Muscle of back (tissue), 11 donors: Measurements from ENCODE around the gene PIK3R1. TPM values are rescaled to one million over a fixed set of nuclear protein-coding genes. Genes with fewer than 3 reads are reported as not detected.

Source experiments
- DNase-seq, 3 donors: peaks; one replicate each; pipeline versions ENCODE4 v3.0.0 to v3.0.0-alpha.2; 2013
- polyA plus RNA-seq, 10 donors: library from polyadenylated mRNA; unstranded; fragments of 120-200 nt; gene quantifications; one replicate each; pipeline ENCODE4 v1.2.1, GENCODE V29; 2013; ENCODE audit not compliant: insufficient read length in 10 of 10

Gene PIK3R1
- polyA plus RNA-seq, 10 donors = 48.5 to 75.7 (median 62.7) TPM

DNA sequence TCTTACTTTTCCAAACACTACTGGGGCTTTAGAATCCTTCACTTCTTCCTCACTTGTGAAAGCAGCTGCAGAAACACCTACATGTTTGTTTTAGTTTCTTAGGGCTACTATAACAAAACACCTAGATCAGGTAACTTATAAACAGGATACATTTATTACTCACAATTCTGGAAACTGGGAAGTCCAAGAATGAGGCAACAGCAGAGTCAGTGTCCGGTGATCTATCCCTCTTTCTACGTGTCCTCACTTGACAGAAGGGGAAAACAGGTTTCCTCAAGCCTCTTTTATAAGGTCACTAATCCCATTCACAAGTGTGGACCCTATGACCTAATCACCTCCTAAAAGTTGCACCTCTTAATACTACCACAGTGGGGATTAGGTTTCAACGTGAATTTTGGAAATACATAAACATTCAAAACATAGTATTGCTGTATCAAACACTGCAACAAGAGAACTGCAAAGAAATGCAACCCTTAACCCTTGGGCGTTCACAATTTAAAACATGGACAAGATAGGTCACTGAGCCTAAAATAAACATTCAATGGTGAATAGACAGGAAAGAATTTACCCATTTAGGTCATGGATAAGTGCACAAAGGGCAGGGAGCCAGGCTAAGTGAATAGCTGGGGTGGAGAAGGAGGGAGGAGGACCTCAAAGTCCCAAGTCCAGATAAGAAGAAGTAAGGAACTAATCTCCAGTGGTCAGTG, 104.3 kb downstream of the PIK3R1 start:
- DNase-seq = no peak

DNA sequence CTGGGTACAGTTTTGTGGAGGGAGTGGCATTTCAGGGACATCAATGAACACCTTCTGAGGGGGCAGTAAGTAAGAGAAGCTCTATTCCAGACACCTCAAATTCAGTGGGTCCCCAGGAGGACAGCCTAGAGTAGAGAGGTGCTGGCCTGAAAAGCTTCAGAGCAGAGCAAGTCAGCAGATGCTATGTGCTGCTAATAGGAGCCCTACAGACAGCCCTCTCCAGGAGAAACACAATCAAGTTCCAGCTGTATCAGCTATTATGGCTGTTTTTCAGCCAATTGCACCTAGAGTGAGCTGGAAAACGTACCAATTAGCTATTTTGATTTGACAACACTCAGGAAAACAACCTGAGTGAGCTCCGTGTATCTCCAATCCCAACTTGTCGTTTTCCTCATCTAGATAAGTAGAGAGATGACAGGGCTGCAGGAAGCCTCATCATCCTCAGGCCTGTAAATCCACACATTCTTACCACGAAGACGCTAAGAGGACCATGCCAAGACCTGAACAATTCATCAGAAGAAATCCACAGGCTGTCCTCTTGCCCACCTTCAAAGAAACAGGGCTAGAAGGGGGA, 104.9 kb downstream of the PIK3R1 start:
- DNase-seq = no peak

DNA sequence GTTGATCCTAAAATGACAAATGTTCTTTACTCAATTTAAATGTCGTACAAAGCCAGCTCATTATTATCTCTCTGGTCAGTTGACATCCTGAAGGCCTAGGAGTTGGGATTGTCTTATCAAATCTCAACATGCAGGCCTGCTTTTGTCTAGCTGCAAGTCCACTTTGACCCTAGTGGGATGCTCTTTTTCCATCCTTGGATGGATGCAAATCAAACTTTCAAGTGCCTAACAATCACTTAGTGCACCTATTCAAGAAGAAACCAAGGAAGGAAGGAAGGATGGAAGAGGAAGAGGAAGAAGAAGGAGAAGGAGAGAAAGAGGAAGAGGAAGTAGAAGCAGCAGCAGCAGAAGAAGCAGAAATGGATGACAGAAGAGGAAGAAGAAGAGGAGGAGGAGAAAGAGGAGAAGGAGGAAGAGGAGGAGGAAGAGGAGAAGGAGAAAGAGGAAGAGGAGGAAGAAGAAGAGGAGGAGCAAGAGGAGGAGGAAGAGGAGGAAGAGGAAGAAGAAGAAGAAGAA, 109.6 kb downstream of the PIK3R1 start:
- no peak for DNase-seq

DNA sequence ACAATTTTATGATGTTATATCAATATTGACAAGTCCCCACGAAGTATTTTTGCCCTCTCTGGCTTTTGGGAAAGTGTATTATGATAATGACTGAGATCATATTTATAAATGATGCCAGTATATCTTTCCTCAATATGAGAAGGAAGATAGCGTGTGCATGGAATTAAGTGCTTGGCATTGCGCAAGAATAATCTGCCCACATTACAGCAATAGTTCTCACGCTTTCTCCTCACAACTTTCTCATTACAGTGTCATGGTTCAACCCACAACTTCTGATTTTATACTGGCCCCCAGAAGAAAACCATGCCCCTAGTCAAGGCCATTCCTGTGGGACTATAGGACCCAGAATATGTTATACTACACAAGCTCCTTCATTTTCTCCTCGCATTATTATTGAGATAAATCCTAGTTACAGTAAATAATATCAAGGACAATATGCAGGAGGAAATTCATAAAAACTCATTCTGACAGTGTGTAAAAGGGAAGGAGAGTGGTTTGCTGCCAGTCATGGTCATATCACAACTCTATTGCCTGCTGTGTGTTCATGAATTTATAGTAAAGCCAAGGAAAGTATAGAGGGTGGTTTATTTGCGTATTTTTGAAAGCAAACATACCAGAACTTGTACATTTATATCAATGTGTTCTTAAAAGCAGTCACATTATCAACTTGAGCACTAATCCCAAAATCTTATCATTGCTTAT, 114.1 kb downstream of the PIK3R1 start:
- DNase-seq = no peak

DNA sequence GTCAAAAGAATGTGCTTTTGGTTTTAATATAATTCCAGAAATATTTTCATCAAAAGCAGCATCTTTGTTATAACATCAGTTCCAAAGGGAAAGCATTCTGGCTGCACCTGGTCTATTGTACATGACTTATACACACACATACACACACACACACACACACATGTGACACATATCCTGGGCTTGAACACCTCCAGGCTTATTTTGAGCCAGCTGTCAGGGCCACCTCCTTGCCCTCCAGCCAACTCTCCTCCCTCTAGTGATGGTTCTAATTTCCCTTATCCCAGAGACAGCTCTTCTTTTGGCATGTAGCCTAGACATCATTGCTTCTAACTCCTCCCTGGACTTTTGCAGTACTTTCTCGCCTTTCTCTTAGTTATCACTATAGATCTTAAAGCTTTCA, 115.0 kb downstream of the PIK3R1 start:
- DNase-seq = peak; percentile 12 to 61 (median 19)

DNA sequence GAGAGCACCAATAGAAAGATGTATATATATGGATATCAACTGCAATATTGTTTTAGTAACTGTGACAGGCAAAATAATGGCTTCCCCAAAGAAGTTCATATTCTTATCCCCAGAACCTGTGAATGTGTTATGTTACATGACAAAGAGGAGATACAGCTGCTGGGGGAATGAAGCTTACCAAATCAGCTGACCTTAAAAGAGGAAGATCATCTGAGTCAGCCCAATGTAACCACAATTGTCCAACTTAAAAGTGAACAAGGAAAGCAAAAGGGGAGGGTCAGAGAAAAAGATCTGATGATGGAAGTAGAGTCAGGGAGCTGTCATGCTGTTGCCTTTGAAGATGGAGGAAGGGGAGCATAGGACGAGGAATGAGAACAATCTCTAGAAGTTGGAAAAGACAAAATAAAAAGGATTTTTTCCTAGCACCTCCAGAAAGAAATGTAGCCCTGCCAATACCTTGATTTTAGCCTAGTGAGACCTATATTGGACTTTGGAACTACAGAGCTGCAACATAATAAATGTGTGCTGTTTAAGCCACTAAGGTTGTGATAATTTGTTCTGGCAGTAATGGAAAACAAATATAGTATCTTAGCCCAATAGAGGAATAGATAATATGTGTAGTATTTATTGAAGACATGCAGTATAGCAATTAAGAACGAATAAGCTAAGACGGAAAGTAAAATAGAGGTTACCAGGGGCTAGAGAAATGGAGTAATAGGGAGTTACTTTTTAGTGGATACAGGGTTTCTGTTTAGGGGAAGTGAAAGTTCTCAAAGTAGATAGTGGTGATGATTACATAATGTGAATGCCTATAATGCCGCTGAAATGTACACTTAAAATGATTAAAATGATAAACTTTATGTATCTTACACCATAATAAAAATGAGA, 115.9 kb downstream of the PIK3R1 start:
- no peak for DNase-seq

DNA sequence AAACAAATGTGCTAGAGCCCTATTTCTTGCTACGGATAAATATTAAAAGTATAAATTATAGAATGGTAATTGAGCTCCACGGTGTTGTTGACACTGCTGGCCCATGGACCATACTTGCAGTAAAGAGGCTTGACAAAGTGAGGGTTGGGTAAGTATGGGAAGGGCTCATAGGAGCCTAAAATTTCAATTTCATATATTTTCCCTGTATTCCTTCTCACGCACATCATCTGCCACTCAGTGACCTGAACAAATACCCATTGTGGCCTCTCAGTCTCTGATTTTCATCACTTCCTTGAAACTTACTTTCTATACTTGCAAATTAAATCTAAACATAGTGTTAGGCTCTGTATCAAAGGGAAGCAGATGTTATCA, 116.5 kb downstream of the PIK3R1 start:
- no peak for DNase-seq

DNA sequence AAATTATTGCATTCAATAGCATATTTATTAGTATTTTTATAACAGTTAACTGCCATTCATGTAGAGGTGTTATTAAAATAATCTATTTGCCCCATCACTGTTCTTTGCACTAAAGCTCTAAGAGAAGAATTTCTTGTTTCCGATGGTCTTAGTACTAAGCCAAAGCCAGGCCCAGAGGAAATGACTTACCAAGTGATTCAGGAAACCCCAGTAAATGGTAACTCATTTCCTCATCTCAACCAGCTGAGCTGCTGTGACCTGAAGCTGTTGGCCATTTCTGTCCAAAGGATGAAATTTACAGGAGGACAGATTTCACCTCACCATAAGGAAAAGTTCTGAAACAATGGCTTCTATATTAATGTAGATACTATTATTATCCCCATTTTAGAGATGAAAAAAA, 117.0 kb downstream of the PIK3R1 start:
- DNase-seq = no peak

DNA sequence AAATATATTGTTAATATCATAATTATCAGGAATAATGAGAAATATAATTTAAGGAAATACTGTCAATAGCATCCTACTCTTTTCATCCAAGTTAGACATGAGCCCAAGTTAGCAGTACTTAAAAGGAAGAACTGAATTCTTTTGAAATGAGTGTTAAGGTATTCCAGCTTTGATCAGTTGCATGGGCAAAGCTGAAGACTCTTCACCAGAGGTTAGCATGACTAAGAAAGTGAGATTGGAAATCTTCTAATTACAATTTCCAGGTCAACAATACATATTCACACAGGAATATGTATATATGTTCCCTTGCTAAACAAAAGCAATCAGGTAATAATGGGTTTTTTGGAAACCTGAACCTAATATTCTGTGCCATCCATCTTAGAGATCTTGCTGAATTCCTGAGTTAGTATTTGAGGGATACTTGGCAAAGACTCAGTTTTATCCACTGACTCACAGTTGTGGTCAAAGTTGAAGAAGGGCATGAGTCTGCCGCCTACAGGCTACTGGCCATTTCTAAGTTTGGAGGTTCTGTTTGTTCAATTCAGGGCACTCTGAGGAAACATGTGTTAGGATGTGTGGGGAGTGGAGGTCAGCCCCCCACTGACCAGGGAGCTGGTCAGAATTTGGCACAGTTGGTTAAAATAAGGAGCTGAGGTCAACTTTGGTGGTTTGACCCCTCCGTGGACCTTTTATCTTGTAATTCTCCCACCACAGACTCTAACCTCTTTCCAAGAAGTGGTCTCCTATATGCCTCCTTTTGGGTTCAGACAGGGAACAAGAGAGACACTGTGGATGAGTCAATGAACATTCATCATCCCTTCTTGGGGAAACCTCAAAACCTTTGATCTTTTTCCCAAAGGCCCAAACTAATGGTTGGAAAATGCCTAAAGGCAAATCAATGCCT, 118.3 kb downstream of the PIK3R1 start:
- DNase-seq = peak in 1 of 3 donors; percentile 60

DNA sequence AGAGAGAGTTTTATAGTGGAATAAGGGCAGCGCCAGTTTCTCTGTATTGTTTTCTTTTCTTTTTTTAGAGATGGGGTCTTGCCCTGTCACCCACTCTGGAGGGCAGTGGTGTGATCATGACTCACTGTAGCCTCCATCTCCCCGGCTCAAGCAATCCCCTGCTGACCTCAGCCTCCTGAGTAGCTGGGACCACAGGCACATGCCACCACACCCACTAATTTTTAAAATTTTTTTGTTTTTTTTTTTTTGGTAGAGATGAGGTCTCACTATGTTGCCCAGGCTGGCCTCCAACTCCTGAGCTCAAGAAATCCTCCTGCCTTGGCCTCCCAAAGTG, 119.0 kb downstream of the PIK3R1 start:
- DNase-seq = no peak

DNA sequence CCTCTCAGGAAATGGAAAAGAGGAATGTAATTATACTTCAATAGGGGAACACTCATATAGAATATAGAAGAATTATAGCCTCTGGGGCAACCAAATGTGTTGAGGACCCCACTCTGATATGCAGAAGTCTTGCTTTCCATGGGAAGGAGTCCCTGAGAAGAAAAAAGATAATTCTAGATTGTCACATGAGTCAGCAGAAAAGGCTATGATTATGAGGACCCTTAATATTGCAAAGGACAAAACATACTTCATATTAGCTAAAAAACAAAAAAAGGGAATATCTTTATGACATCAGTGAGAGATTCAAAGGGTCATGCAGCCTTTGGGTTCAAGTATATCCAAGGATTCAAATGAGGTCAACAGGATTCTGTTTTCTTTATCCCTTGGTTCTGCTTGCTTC, 119.5 kb downstream of the PIK3R1 start:
- no peak for DNase-seq

DNA sequence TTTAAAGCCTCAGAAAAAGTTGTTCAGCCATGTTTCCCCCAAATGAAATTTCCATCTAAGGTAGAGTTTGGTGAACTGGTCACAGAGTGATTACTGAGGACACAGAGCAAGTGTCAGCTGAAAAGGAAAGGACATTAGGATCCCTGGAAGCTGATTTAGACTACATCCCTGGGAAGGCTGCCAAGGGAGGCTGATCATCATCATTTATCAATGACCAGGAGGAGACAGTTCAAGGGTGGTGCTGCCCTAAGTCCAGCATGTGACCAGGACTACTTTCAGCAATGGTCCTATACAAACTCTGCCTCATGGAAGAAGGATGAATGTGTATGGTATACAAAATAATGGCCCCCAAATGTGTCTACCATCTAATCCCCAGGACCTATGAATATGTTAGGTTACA, 120.6 kb downstream of the PIK3R1 start:
- DNase-seq = no peak

DNA sequence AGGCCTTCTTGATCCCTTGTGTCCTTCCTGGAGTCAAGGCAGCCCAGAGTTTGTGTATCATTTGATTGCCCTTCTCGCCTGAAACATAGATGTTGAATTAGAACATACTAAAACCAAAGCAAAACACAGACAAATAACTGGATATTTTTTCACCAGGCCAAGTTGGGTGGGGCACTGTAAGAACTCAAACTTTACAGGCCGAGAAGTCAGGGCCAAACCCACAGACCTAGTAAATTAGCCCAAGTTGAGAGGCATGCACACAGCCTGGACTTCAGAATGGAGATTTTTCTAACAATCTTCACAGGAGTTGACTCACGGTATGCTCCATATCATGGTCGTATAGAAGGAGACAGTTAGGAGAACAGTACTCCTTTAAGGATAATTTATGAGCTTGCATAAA, 121.7 kb downstream of the PIK3R1 start:
- DNase-seq = no peak

DNA sequence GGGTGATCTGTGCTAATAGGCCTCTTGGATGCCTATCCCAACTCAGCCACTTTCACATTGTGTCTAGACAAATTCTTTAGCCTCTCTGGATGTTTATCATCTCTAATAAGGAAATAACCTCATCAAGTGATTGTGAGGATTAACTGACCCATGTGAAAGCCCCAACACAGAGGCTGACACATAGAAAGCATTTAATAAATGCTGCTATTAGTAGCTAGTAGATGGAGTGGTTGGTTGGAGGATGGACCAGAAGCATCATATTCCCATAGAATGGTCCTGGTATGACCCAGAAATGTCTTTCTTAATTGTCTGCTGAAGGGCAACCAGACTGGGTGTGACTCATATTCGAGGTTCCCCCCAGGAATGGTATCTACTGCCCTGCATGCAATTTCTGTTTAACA, 124.4 kb downstream of the PIK3R1 start:
- no peak for DNase-seq

DNA sequence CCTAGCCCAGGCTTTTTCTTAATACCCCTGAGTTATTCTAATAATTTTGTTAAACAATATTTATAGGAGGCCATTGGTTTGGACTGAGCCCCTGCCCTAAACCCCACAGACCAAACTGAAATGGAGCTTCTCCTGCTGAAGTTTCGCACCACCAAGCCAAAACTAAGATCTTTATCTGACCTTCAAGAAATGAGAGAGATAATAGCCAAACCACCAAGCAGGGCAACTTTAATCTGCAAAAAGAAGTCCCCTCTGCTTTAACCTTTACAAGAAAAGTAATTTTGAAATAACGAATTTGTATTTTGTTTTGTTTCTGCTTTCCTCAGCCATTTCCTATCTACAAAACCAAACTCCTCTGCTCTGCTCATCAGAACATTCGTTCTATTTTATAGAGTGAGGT, 125.5 kb downstream of the PIK3R1 start:
- no peak for DNase-seq

DNA sequence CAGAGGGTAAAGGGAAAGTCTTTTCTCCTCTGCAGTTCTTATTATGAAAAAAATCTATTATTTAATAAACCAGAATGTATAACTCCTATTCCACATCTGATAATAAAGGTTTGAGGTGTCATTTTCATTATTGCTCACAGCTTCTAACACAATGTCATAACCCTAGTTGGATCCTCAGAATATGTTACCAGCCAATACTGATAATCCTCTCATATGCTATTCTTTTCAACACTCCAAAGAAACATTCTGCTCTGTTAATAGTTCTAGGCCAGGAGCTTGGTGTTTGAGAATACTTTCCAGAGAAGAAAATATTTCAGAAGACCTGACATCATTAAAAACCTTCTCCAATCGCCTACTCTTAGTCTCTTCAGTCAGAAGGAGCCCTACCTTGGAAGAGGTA, 127.1 kb downstream of the PIK3R1 start:
- no peak for DNase-seq

DNA sequence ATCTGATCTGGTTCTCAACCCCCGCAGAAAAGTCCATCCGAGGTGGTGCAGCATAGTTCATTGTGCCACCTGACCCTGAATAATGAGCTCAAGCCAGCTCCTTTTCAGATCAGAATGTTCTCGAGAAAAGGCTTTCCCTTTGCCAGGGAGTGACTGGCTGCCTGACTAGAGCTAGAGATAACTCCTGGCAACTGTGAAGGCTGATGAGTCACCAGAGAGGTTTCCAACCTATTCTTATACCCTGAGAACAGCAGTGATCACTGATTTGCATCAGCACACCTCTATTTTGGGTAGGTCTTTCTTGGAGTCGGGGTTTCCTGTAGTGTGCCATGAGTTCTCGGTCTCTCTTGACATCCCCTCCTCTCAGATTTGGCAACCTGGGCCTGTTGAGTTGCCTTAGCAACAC, 127.9 kb downstream of the PIK3R1 start:
- DNase-seq = peak in 1 of 3 donors; percentile 43

DNA sequence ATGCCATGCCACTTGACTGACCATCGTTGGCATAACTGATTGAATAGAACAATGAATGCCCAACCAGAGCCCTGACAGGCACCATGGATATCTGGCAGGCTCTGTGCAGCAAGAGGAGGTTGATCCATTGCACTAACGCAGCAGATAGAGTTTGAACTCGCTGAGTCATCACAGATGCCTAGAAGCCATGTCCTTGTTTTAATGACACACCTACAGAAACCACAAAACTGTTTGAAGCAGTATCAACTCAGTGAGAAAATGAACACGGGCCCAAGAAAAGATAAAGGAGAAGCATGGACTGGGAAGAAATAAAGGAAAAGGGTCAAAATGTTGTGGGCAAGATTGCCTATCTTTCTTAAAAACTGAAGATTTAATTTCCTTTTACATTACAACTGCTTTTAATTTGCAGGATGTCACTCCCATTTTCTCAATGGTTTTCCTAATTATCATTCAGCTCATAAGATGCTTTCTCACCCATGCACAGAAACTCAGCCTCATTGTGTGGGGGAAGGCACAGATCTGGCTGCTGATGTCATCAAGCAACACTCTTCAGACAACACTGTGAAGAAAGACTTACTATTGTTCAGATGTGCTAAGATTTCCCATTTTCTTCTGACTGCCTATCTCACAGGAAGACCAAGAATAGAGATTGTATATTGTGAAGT, 129.0 kb downstream of the PIK3R1 start:
- DNase-seq = no peak

DNA sequence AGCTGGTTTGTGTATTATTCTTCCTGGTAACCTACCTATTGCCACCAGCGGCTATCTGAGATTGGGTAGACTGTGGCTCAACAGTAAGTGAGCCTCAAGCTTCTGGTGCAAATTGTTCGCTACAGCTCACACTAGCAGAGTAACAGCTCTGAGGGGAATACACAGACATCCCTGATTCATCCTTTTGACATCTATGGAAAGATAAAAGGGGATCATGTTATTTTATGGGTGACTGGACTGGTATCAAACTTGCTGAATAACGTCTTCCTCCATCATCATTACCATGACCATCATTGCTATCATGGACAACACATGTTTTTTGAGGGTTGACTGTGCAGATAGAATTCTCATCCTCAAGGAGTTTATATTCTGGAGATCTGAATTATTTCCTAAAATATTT, 129.6 kb downstream of the PIK3R1 start:
- no peak for DNase-seq

DNA sequence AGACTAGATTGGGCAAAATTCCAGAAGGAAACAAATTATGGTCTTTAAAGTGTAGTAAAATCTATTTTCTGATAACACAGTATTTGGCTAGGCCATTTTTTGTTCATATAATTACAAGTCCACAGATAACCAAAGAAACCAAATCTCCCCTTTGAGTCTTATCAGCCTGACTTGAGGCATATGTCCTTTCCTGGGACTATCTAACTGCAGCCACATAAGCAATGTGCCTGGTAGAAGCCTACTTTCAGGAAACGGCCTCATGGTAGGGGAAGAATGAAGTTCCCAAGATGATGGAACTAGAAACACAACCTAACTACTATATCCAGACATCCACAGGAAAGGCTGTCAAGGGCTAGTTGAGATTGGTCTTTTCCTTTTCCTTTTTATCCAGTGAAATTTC, 130.0 kb downstream of the PIK3R1 start:
- no peak for DNase-seq

DNA sequence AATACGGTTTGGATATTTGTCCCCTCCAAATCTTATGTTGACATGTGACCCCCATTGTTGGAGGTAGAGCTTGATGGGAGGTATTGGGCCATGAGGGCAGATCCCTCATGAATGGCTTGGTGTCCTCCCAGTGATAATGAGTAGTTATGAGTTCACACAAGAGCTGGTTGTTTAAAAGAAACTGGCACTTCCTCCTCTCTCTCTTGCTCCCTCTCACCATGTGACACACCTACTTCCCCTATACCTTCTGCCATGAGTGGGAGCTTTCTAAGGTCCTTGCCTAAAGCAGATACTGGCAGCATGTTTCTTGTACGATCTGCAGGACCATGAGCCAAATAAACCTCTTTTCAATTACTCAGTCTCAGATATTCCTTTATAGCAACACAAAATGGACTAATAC, 132.0 kb downstream of the PIK3R1 start:
- no peak for DNase-seq
